ENCODE results near the gene SMYD4. TPM values are rescaled to one million over a fixed set of nuclear protein-coding genes. Genes with fewer than 3 reads are reported as not detected.

The SMYD4 gene
- polyA plus RNA-seq, 1 donor from 2014 or later: 6.8 TPM

GRCh38 chr17:1782171-1782567 lies 47.5 kb downstream of the SMYD4 start:
- Histone ChIP-seq H3K4me2 (ENCODE audit: low read length) (no peak overlapping the region), H3K27ac (ENCODE audit: low read length) (no peak overlapping the region), H3F3A (ENCODE audit: insufficient read depth, low read length, poor library complexity, severe bottlenecking) (no peaks in the 10 kb centered on the region), H3K36me3 (ENCODE audit: insufficient read depth, low read length) (no peaks in the 10 kb centered on the region), H2AFZ (ENCODE audit: low read depth, low read length) (no peak overlapping the region), H3K9me2 (ENCODE audit: insufficient read depth, low read length) (no peaks in the 10 kb centered on the region), H4K20me1 (ENCODE audit: insufficient read depth) (no peaks in the 10 kb centered on the region), H3K27me3 (ENCODE audit: insufficient read depth, low read depth, low read length) (no peaks in the 10 kb centered on the region), H3K79me2 (replicated peaks; ENCODE audit: insufficient read depth, low read length) (no peaks in the 10 kb centered on the region), H3K9me3 (ENCODE audit: low read length) (no peaks in the 10 kb centered on the region), H3K4me3 (ENCODE audit: low read length) (no peak overlapping the region), H3K9ac (ENCODE audit: low read length) (no peak overlapping the region)
- no peak for TF ChIP-seq REST (IDR thresholded peaks at IDR 0.05; ENCODE audit: borderline replicate concordance)
- no peak for TF ChIP-seq MXI1 (conservative IDR thresholded peaks at IDR 0.05; ENCODE audit: poor library complexity, severe bottlenecking)
- TF ChIP-seq RAD21 (conservative IDR thresholded peaks at IDR 0.05): no peak
- no peak for TF ChIP-seq TAF1 (IDR thresholded peaks at IDR 0.05; ENCODE audit: low read depth)
- no peak for TF ChIP-seq EP300 (conservative IDR thresholded peaks at IDR 0.05; ENCODE audit: poor library complexity, severe bottlenecking)
- TF ChIP-seq EZH2 (IDR thresholded peaks at IDR 0.05; ENCODE audit: borderline replicate concordance, insufficient read depth, low read length, poor library complexity, severe bottlenecking): no peak
- TF ChIP-seq CTCF (IDR thresholded peaks at IDR 0.05; ENCODE audit: poor library complexity, severe bottlenecking): no peak
- TF ChIP-seq POLR2AphosphoS5 (IDR thresholded peaks at IDR 0.05): no peak
- no peak for TF ChIP-seq SMC3 (conservative IDR thresholded peaks at IDR 0.05; ENCODE audit: poor library complexity)

- Histone ChIP-seq H3K36me3 (ENCODE audit: insufficient read depth, low read length) (no peaks in the 10 kb centered on the region), H3F3A (ENCODE audit: insufficient read depth, low read length, poor library complexity, severe bottlenecking) (no peaks in the 10 kb centered on the region), H3K9me3 (ENCODE audit: low read length) (no peaks in the 10 kb centered on the region), H3K4me3 (ENCODE audit: low read length) (no peak overlapping the region), H2AFZ (ENCODE audit: low read depth, low read length) (no peak overlapping the region), H3K79me2 (replicated peaks; ENCODE audit: insufficient read depth, low read length) (no peaks in the 10 kb centered on the region), H3K27me3 (ENCODE audit: insufficient read depth, low read depth, low read length) (no peaks in the 10 kb centered on the region), H3K9ac (ENCODE audit: low read length) (no peak overlapping the region), H3K27ac (ENCODE audit: low read length) (no peak overlapping the region), H4K20me1 (ENCODE audit: insufficient read depth) (no peaks in the 10 kb centered on the region), H3K4me2 (ENCODE audit: low read length) (no peak overlapping the region), H3K9me2 (ENCODE audit: insufficient read depth, low read length) (no peaks in the 10 kb centered on the region)
- TF ChIP-seq EZH2 (IDR thresholded peaks at IDR 0.05; ENCODE audit: borderline replicate concordance, insufficient read depth, low read length, poor library complexity, severe bottlenecking) (no peak), MXI1 (conservative IDR thresholded peaks at IDR 0.05; ENCODE audit: poor library complexity, severe bottlenecking) (no peak), REST (IDR thresholded peaks at IDR 0.05; ENCODE audit: borderline replicate concordance) (no peak), EP300 (conservative IDR thresholded peaks at IDR 0.05; ENCODE audit: poor library complexity, severe bottlenecking) (no peak), POLR2AphosphoS5 (IDR thresholded peaks at IDR 0.05) (no peak), SMC3 (conservative IDR thresholded peaks at IDR 0.05; ENCODE audit: poor library complexity) (no peak), TAF1 (IDR thresholded peaks at IDR 0.05; ENCODE audit: low read depth) (no peak), RAD21 (conservative IDR thresholded peaks at IDR 0.05) (no peak), CTCF (IDR thresholded peaks at IDR 0.05; ENCODE audit: poor library complexity, severe bottlenecking) (no peak)
Observed at GRCh38 chr17:1779571-1780131, 50.1 kb downstream of the SMYD4 start.

Measured in neural cell (in vitro differentiated cells).